GM12864 (cell line): ENCODE data around the gene PRSS12.

Experiments
- DNase-seq: peaks from one replicate; pipeline ENCODE4 v3.0.0-alpha.2; 2011; ENCODE audit warnings: low read depth
- H3K4me3 ChIP-seq: 2 replicates; pipeline ENCODE4 v1.5.1; 2011; ENCODE audit warnings: mild to moderate bottlenecking, low read depth, low read length, control low read depth
- CTCF ChIP-seq: IDR thresholded peaks from 2 replicates; pipeline ENCODE4 v1.5.1; 2011; ENCODE audit warnings: low read depth, mild to moderate bottlenecking, moderate library complexity, low read length, control low read depth, inconsistent platforms; ENCODE audit errors: missing control alignments

The PRSS12 gene

DNA sequence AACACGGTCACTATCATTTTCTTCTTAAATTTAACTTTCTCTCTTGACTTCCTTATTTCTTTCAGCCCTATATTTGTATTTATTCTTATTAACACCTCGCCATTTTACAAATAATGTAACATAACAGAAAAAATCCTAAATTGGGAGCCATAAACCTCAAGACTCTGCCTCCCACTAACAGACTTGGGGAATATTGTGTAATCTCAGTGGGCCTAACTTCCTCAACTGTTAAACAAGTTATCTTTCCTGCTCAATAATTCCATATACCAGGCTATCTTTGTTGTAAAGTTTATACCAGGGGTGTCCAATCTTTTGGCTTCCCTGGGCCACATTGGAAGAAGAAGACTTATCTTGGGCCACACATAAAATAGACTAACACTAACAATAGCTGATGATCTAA is 26.2 kb downstream of the PRSS12 start:
- H3K4me3 ChIP-seq = no peak overlapping the region
- no peak for DNase-seq
- no peak for TF ChIP-seq CTCF

GRCh38 chr4:118325431-118325830 is 27.4 kb downstream of the PRSS12 start:
- no peak overlapping the region for H3K4me3 ChIP-seq
- no peak for TF ChIP-seq CTCF
- DNase-seq = no peak

DNA sequence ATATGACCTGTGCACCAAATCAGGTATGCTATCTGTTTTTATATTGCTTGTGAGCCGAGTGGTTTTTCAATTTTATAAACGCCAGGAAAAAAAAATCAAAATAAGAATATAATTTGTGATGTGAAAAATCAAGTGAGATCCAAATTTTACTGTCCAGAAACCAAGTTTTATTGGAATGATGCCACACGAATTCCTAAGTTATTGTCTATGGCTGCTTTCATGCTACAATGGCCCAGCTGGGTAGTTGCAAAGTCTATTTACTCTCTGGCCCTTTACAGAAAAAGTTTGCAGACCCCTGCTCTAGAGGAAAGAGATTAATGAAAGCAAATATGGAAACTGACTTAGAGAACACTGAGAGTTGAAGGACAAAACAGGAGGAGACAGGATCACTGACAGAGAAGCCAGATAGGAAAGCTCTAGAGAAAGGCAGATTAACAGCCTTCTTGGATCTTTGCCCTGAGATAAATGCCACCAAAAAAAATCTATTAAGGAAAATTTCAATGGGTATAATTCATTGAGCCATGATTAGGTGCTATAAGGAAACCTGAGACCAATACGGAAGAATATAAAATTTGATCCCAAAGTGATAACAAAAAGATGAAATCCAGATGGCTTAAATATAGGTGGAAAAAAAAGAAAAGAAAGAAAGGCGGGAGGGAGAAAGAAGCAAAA is 29.8 kb downstream of the PRSS12 start:
- DNase-seq = no peak
- TF ChIP-seq CTCF = no peak
- no peak overlapping the region for H3K4me3 ChIP-seq

DNA sequence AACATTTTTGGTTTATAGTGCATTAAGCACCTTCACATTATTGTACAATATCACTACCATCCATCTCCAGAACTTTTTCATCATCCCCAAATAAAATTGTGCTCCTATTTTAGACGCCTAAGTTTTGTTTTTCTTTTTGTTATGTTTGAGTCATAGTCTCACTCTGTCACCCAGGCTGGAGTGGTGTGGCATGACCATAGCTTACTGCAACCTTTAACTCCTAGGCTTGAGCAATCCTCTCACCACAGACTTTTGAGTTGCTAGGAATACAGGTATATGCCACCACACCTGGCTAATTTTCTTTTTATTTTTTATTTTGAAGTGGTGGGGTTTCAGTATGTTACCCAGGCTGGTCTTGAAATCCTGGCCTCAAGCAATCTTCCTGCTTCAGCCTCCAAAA is 33.9 kb downstream of the PRSS12 start:
- DNase-seq = no peak
- H3K4me3 ChIP-seq = no peak overlapping the region
- no peak for TF ChIP-seq CTCF

GRCh38 chr4:118317691-118318090 is 35.1 kb downstream of the PRSS12 start:
- no peak for DNase-seq
- TF ChIP-seq CTCF = no peak

GRCh38 chr4:118314221-118314620 is 38.6 kb downstream of the PRSS12 start:
- no peak for DNase-seq
- no peak overlapping the region for H3K4me3 ChIP-seq
- no peak for TF ChIP-seq CTCF

More at GRCh38 chr4:118317691-118318090, 35.1 kb downstream of the PRSS12 start:
- H3K4me3 ChIP-seq = no peak overlapping the region

- DNase-seq = no peak
- TF ChIP-seq CTCF = no peak
- no peak overlapping the region for H3K4me3 ChIP-seq
Measured at GRCh38 chr4:118313098-118313497, 39.7 kb downstream of the PRSS12 start.
